GM20000 (cell line): ENCODE data around the gene CDKAL1.

ENCODE experiments used
- DNase-seq: peaks from one replicate; pipeline ENCODE4 v3.0.0; 2012; ENCODE audit warnings: low spot score
- TF ChIP-seq, protein P1 (sequence below): IDR thresholded peaks from 2 replicates; pipeline ENCODE4 v1.5.1; 2012; ENCODE audit warnings: mild to moderate bottlenecking, control low read depth; ENCODE audit errors: extremely low read depth, missing control alignments

Gene CDKAL1

DNA sequence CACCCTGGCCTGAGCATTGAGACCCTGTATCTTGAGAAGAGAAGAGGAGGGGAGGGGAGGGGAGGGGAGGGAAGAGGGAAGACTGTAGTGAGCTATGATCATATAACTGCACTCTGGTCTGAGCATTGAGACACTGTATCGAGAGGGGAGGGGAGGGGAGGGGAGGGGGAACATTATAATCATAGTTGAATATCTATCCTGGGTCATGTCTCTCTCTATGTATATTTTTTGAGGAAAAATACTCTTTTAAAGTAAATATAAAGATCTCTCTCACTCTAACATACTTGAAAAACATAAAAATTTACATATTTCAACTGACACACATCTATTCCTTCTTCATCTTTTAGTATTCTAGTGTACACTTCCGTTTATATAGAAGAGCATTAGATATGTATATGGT lies 431.0 kb downstream of the CDKAL1 start:
- TF ChIP-seq, protein P1, sequence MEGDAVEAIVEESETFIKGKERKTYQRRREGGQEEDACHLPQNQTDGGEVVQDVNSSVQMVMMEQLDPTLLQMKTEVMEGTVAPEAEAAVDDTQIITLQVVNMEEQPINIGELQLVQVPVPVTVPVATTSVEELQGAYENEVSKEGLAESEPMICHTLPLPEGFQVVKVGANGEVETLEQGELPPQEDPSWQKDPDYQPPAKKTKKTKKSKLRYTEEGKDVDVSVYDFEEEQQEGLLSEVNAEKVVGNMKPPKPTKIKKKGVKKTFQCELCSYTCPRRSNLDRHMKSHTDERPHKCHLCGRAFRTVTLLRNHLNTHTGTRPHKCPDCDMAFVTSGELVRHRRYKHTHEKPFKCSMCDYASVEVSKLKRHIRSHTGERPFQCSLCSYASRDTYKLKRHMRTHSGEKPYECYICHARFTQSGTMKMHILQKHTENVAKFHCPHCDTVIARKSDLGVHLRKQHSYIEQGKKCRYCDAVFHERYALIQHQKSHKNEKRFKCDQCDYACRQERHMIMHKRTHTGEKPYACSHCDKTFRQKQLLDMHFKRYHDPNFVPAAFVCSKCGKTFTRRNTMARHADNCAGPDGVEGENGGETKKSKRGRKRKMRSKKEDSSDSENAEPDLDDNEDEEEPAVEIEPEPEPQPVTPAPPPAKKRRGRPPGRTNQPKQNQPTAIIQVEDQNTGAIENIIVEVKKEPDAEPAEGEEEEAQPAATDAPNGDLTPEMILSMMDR = no peak
- DNase-seq = no peak

DNA sequence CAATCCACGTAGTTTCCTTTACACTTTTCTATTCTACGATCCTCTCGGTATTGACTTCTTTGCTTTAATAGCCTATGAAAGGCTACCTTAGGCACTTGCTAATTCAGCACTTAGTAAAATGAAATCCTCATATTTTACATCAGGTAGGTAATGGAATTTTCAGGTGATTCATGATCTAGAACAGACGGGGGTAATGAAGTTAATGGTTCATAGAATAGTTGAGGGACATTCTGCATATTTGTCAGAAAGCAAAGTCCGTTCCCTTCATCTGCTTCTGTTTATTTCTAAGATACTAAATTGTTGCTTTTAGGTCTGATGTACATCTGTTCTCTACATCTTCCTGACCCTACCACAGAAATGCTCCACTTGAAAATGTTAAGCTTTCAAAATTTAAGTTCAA lies 431.7 kb downstream of the CDKAL1 start:
- no peak for DNase-seq

DNA sequence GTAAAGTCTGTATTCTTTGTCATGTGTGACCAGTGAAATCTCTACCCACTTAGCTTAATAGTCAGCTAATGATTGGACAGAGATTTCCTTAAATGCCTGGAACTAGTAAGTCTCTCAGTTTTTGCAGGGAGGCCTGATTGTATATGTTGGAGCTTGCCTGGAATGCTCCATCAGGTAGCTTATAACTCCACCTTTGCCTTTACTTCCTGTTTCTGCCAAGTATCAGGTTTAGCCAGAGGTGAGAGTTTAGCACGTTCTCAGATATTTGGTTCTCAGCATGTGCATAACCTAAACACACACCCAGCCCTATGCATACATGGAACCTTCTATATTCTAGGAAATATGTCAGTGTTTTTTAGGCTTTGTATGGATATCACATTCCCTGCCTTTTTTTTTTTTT lies 435.3 kb downstream of the CDKAL1 start:
- DNase-seq = no peak

More for the DNA sequence above, 431.7 kb downstream of the CDKAL1 start:
- TF ChIP-seq, protein P1 = no peak

DNA sequence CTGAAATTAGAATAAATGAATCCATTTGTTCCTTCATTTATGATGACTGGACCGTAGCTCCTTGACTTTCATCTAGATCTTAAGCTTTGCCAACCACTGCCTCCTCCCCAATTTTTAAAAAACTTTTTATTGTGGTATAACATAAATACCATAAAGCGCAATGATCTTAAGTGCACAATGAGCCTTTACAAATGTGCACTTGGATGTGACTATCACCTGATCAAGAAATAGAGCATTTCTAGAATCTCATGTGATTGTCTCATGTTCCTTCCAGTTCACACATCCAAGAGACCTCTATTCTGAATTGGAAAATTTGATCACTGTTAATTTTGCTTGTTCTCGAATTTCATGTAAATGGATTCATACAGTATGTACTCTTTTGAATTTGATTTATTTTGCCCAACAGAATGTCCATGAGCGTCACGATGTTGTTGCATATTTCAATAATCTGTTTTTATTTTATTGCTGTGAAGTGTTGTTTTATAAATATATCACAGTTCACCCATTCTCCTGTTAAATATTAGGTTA lies 442.2 kb downstream of the CDKAL1 start:
- TF ChIP-seq, protein P1 = no peak
- no peak for DNase-seq

More for the DNA sequence above, 435.3 kb downstream of the CDKAL1 start:
- TF ChIP-seq, protein P1 = no peak

DNA sequence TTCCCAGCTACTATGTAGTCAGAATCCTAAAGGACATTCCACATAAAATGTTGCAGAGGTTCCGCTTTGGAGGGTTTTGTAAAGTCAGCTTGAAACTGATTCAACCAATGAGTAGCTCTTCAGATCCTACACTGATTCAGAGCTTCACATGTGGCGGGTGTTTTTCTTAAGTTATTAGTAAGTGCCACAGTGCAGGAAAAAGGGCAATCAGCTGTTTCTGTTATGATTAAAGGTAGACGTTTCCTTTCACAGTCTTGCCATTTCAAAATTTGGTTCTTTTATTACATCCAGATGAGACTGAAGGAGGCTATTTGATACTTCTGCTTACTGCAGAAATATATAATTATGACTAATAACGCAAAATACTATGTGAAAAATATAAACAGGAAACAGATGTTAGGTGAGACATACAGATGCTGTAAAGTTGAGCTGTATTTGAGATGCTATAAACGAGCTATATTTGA lies 443.9 kb downstream of the CDKAL1 start:
- DNase-seq = peak; percentile 15
- TF ChIP-seq, protein P1 = no peak

DNA sequence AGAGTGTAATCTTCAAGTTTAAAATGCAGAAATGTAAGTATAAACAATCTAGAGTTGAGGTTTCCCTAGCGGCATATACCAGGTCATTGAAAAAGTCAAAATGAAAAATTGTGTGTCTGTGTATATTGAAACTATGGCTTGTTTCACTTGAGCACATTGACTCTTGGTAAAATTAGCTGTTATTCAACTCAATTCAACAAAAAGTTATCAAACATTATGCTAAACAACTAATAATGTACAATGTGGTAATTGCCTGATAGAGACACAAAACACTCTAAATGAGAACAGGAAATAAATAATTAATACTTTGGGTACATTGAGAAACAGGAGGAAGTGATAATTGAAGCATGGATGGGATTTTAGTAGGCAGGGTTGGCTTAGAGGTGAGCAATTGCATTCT lies 444.8 kb downstream of the CDKAL1 start:
- DNase-seq = no peak
- TF ChIP-seq, protein P1 = no peak

DNA sequence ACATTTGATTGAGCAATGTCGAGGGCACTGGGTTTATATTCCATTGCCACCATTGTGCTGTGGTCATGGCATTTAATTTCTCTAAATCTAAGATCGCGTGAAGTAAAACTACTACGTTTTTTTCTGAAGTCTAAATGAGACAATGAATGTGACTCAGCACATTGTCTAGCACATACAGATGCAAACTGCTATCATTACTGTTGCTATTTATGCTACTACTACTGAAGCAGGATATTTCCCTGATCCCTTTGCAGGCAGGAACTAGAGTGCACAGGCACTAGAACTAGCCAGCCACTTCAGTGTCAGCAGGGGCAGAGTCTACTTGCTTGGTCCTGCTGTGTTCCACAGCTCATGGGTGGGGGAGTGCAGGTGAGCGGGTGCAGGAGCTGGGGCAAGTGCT lies 449.7 kb downstream of the CDKAL1 start:
- TF ChIP-seq, protein P1 = no peak
- no peak for DNase-seq
